Body of pancreas (tissue), 4 donors: Measurements from ENCODE around the gene CHAC2.
"Not testable (repeated sequence)": the region's sequence is repeated elsewhere in the genome, so short reads cannot be mapped to it uniquely, and the experiment has no call there.

Source experiments
- POLR2A ChIP-seq, 3 donors: fragments of 450-650 bp; IDR thresholded peaks; one replicate each; pipeline ENCODE4 v1.6.1; 2016; ENCODE audit warnings: antibody characterized with exemption in 3 of 3, mild to moderate bottlenecking in 2 of 3
- TF ChIP-seq, protein P1 (sequence below), 7 experiments: fragments of 450-650 bp in 4 of 7; fragments of 200-600 bp in 3 of 7; sonication (generic) in 3 of 7; IDR thresholded peaks; one replicate each; pipeline ENCODE4 v1.5.1; 2016 to 2019; ENCODE audit warnings: antibody characterized with exemption in 7 of 7

DNA sequence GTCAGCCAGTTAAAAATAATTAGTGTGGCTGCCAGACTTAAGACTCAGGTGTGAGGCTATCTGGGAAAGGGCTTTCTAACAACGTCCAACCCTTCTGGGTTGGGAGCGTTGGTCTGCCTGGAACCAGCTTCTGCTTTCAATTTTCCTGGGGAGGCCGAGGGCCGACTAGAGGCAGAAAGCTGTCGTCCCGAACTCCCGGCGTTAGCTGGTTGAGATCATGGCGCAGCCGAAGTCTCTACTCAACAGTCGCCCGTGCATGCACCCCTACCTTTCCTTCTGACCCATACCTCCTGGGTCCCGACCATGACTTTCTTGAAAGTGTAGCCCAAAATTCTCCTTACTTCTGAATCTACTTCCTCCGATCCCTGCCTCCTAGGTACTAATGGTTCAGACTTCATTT is 10.4 kb upstream of the CHAC2 start:
- not testable (repeated sequence) for TF ChIP-seq POLR2A (IDR thresholded peaks at IDR 0.05)
- TF ChIP-seq, protein P1, sequence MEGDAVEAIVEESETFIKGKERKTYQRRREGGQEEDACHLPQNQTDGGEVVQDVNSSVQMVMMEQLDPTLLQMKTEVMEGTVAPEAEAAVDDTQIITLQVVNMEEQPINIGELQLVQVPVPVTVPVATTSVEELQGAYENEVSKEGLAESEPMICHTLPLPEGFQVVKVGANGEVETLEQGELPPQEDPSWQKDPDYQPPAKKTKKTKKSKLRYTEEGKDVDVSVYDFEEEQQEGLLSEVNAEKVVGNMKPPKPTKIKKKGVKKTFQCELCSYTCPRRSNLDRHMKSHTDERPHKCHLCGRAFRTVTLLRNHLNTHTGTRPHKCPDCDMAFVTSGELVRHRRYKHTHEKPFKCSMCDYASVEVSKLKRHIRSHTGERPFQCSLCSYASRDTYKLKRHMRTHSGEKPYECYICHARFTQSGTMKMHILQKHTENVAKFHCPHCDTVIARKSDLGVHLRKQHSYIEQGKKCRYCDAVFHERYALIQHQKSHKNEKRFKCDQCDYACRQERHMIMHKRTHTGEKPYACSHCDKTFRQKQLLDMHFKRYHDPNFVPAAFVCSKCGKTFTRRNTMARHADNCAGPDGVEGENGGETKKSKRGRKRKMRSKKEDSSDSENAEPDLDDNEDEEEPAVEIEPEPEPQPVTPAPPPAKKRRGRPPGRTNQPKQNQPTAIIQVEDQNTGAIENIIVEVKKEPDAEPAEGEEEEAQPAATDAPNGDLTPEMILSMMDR (IDR thresholded peaks at IDR 0.05): not testable (repeated sequence)
